Panc1 (cell line): ENCODE data around the gene SORL1.

Experiments used
- CTCF ChIP-seq: fragments of 450-650 bp; IDR thresholded peaks from 2 replicates; pipeline ENCODE4 v1.5.1; 2017; ENCODE audit warnings: mild to moderate bottlenecking
- POLR2AphosphoS5 ChIP-seq: IDR thresholded peaks from 2 replicates; pipeline ENCODE4 v1.6.1; 2012; ENCODE audit warnings: mild to moderate bottlenecking, low read depth, low read length, moderate library complexity

- no peak; the same call in 1 of the 2 replicates for TF ChIP-seq CTCF
- TF ChIP-seq POLR2AphosphoS5 = no peak
Measured at GRCh38 chr11:121656328-121657090, 204.4 kb downstream of the SORL1 start.
